ENCODE data around the gene MEIS2.

The MEIS2 gene

GRCh38 chr15:37100109-37100965 is at the start of gene MEIS2:
MEIS2 (minus strand) TSS chr15:37100549; CDS start chr15:37099466, 1,083 bp downstream.
- peak in 1 of 4 experiments; percentile 39 for DNase-seq (ENCODE audit: low read depth in 4 of 4, low spot score in 1 of 4)

GRCh38 chr15:37149146-37149545 is 48.8 kb upstream of the MEIS2 start:
- DNase-seq (ENCODE audit: low read depth in 4 of 4, low spot score in 1 of 4), result no peak

GRCh38 chr15:37148714-37149113 is 48.4 kb upstream of the MEIS2 start:
- no peak for DNase-seq (ENCODE audit: low read depth in 4 of 4, low spot score in 1 of 4)

GRCh38 chr15:37143351-37143750 is 43.0 kb upstream of the MEIS2 start:
- no peak for DNase-seq (ENCODE audit: low read depth in 4 of 4, low spot score in 1 of 4)

GRCh38 chr15:37142371-37142770 is 42.0 kb upstream of the MEIS2 start:
- no peak for DNase-seq (ENCODE audit: low read depth in 4 of 4, low spot score in 1 of 4)

- DNase-seq (ENCODE audit: low read depth in 4 of 4, low spot score in 1 of 4), result no peak
Measured at GRCh38 chr15:37140531-37141058, 40.2 kb upstream of the MEIS2 start.

GRCh38 chr15:37138591-37139215 is 38.4 kb upstream of the MEIS2 start:
- no peak for DNase-seq (ENCODE audit: low read depth in 4 of 4, low spot score in 1 of 4)

- no peak for DNase-seq (ENCODE audit: low read depth in 4 of 4, low spot score in 1 of 4)
Measured at GRCh38 chr15:37137221-37137620, 36.9 kb upstream of the MEIS2 start.

GRCh38 chr15:37136666-37137065 is 36.3 kb upstream of the MEIS2 start:
- no peak for DNase-seq (ENCODE audit: low read depth in 4 of 4, low spot score in 1 of 4)

- DNase-seq (ENCODE audit: low read depth in 4 of 4, low spot score in 1 of 4), result no peak
Measured at GRCh38 chr15:37135225-37135624, 34.9 kb upstream of the MEIS2 start.

GRCh38 chr15:37134699-37135131 is 34.4 kb upstream of the MEIS2 start:
- no peak for DNase-seq (ENCODE audit: low read depth in 4 of 4, low spot score in 1 of 4)

GRCh38 chr15:37134244-37134643 is 33.9 kb upstream of the MEIS2 start:
- DNase-seq (ENCODE audit: low read depth in 4 of 4, low spot score in 1 of 4), result no peak

- no peak for DNase-seq (ENCODE audit: low read depth in 4 of 4, low spot score in 1 of 4)
Measured at GRCh38 chr15:37133602-37134001, 33.3 kb upstream of the MEIS2 start.

- no peak for DNase-seq (ENCODE audit: low read depth in 4 of 4, low spot score in 1 of 4)
Measured at GRCh38 chr15:37132826-37133417, 32.6 kb upstream of the MEIS2 start.

GRCh38 chr15:37131621-37132020 is 31.3 kb upstream of the MEIS2 start:
- DNase-seq (ENCODE audit: low read depth in 4 of 4, low spot score in 1 of 4), result no peak

GRCh38 chr15:37130356-37130755 is 30.0 kb upstream of the MEIS2 start:
- DNase-seq (ENCODE audit: low read depth in 4 of 4, low spot score in 1 of 4), result no peak

- no peak for DNase-seq (ENCODE audit: low read depth in 4 of 4, low spot score in 1 of 4)
Measured at GRCh38 chr15:37125143-37125542, 24.8 kb upstream of the MEIS2 start.

- DNase-seq (ENCODE audit: low read depth in 4 of 4, low spot score in 1 of 4), result no peak
Measured at GRCh38 chr15:37124331-37124730, 24.0 kb upstream of the MEIS2 start.

- DNase-seq (ENCODE audit: low read depth in 4 of 4, low spot score in 1 of 4), result no peak
Measured at GRCh38 chr15:37122703-37123102, 22.4 kb upstream of the MEIS2 start.

GRCh38 chr15:37121492-37121891 is 21.1 kb upstream of the MEIS2 start:
- DNase-seq (ENCODE audit: low read depth in 4 of 4, low spot score in 1 of 4), result no peak

- no peak for DNase-seq (ENCODE audit: low read depth in 4 of 4, low spot score in 1 of 4)
Measured at GRCh38 chr15:37117030-37117429, 16.7 kb upstream of the MEIS2 start.

GRCh38 chr15:37115538-37115937 is 15.2 kb upstream of the MEIS2 start:
- DNase-seq (ENCODE audit: low read depth in 4 of 4, low spot score in 1 of 4), result no peak

All from stimulated activated CD4-positive, alpha-beta T cell treated with anti-CD3 and anti-CD28 coated beads, Interleukin-1b, Interleukin-23, amount 100 ng/mL, for 24 hours (primary cell).